Activated CD8-positive, alpha-beta T cell treated with anti-CD3 and anti-CD28 coated beads for 36 hours (primary cell): ENCODE measurements around the gene SPTB. TPM values are rescaled to one million over a fixed set of nuclear protein-coding genes. Genes with fewer than 3 reads are reported as not detected.

Source experiments
- ATAC-seq: fragments of 200-7000 bp; cut with Tn5 transposase; one replicate; pipeline ENCODE4 v1.10.0; 2021; ENCODE audit warnings: mild to moderate bottlenecking, moderate library complexity
- CTCF ChIA-PET: fragments of 350-600 bp; sonication (Branson Sonifier 250); formaldehyde crosslinking; loops from one replicate; lab custom pipeline; 2021; ENCODE audit warnings: antibody characterized with exemption; lab: Charles Lee
- POLR2A ChIA-PET: fragments of 350-600 bp; sonication (Branson Sonifier 250); formaldehyde crosslinking; loops from one replicate; lab custom pipeline; 2021; ENCODE audit warnings: antibody characterized with exemption; lab: Charles Lee
- DNase-seq: peaks from one replicate; pipeline ENCODE4 v3.0.0-alpha.2; 2020
- H3K27ac Mint-ChIP-seq: one replicate; pipeline ENCODE4 v1.8.0; 2021; ENCODE audit warnings: mild to moderate bottlenecking, mixed read lengths
- H3K27me3 Mint-ChIP-seq: one replicate; pipeline ENCODE4 v1.8.0; 2021; ENCODE audit warnings: mixed read lengths
- H3K36me3 Mint-ChIP-seq: one replicate; pipeline ENCODE4 v1.8.0; 2021; ENCODE audit warnings: low read depth, mixed read lengths
- H3K4me1 Mint-ChIP-seq: one replicate; pipeline ENCODE4 v1.8.0; 2021; ENCODE audit warnings: low read depth, mixed read lengths
- H3K4me3 Mint-ChIP-seq: one replicate; pipeline ENCODE4 v1.8.0; 2021; ENCODE audit warnings: mild to moderate bottlenecking, moderate library complexity, mixed read lengths
- H3K9me3 Mint-ChIP-seq: one replicate; pipeline ENCODE4 v1.8.0; 2021; ENCODE audit warnings: mixed read lengths
- CTCF ChIP-seq: fragments of 200-600 bp; IDR thresholded peaks from one replicate; pipeline ENCODE4 v1.8.0; 2022; ENCODE audit warnings: antibody characterized with exemption, mild to moderate bottlenecking
- intact Hi-C: fragments of 100-400 bp; cut with micrococcal nuclease; formaldehyde crosslinking; loops from one replicate; pipeline ENCODE4 v1.10.0; 2022
- total RNA-seq, 2 experiments: library from RNA; stranded (reverse); gene quantifications; one replicate each; pipeline ENCODE4 v1.2.3, GENCODE V29; 2021

SPTB gene
- total RNA-seq, 2 experiments from 2014 or later, result 0.07 to 0.27 TPM

- CTCF ChIA-PET, result no interaction called here
- intact Hi-C loops, result no loop called here
- Mint-ChIP-seq H3K27ac (no peak overlapping the region), H3K9me3 (no peaks in the 10 kb centered on the region), H3K36me3 (no peaks in the 10 kb centered on the region), H3K4me1 (peaks cover 8% of the 10 kb centered on the region), H3K4me3 (no peak overlapping the region), H3K27me3 (peaks cover 19% of the 10 kb centered on the region)
- no peak for DNase-seq
- TF ChIP-seq CTCF, result no peak
- POLR2A ChIA-PET, result no interaction called here
- ATAC-seq, result no peak
Observed at GRCh38 chr14:64850369-64851137, 29.2 kb downstream of the SPTB start.

- intact Hi-C loops, result no loop called here
- H3K4me3 Mint-ChIP-seq, result no peak overlapping the region
- CTCF ChIA-PET, result no interaction called here
- no peak for TF ChIP-seq CTCF
- ATAC-seq (no peak), DNase-seq (no peak)
- H3K27me3 Mint-ChIP-seq, result peaks cover 19% of the 10 kb centered on the region
- POLR2A ChIA-PET, result no interaction called here
- H3K36me3 Mint-ChIP-seq, result no peaks in the 10 kb centered on the region
- no peaks in the 10 kb centered on the region for H3K9me3 Mint-ChIP-seq
- H3K27ac Mint-ChIP-seq, result no peak overlapping the region
- peaks cover 8% of the 10 kb centered on the region for H3K4me1 Mint-ChIP-seq
Observed at GRCh38 chr14:64849940-64850339, 29.8 kb downstream of the SPTB start.

GRCh38 chr14:64848239-64848638 lies 31.5 kb downstream of the SPTB start:
- DNase-seq (no peak), ATAC-seq (no peak)
- intact Hi-C loops, result no loop called here
- TF ChIP-seq CTCF, result no peak
- CTCF ChIA-PET, result interaction anchor here (1.0 to 3.0 kb wide), 5 partner anchors 13 to 87 kb away, joined by 3 to 14 read pairs (median 3); no protein-coding TSS in a partner anchor
- Mint-ChIP-seq H3K9me3 (no peaks in the 10 kb centered on the region), H3K27me3 (peaks cover 26% of the 10 kb centered on the region), H3K4me1 (peaks cover 8% of the 10 kb centered on the region), H3K27ac (no peak overlapping the region), H3K36me3 (no peaks in the 10 kb centered on the region), H3K4me3 (no peak overlapping the region)
- POLR2A ChIA-PET, result no interaction called here

GRCh38 chr14:64846319-64846718 lies 33.4 kb downstream of the SPTB start:
- Mint-ChIP-seq H3K27me3 (peaks cover 25% of the 10 kb centered on the region), H3K9me3 (no peaks in the 10 kb centered on the region), H3K4me3 (no peak overlapping the region), H3K27ac (no peak overlapping the region), H3K4me1 (peaks cover 8% of the 10 kb centered on the region), H3K36me3 (no peaks in the 10 kb centered on the region)
- no peak for DNase-seq
- TF ChIP-seq CTCF, result no peak
- intact Hi-C loops, result no loop called here
- POLR2A ChIA-PET, result no interaction called here
- no peak for ATAC-seq
- CTCF ChIA-PET, result interaction anchor here (1.1 to 3.0 kb wide), 4 partner anchors 23 to 65 kb away, joined by 4 to 14 read pairs (median 6); no protein-coding TSS in a partner anchor

- H3K36me3 Mint-ChIP-seq, result no peaks in the 10 kb centered on the region
- ATAC-seq (no peak), DNase-seq (no peak)
- H3K27ac Mint-ChIP-seq, result no peak overlapping the region
- peaks cover 28% of the 10 kb centered on the region for H3K27me3 Mint-ChIP-seq
- ChIA-PET CTCF (interaction anchor here (1.7 kb wide), 1 partner anchor 46 kb away, joined by 6 read pairs; no protein-coding TSS in a partner anchor), POLR2A (no interaction called here)
- no peak for TF ChIP-seq CTCF
- H3K4me1 Mint-ChIP-seq, result peaks cover 8% of the 10 kb centered on the region
- H3K4me3 Mint-ChIP-seq, result no peak overlapping the region
- H3K9me3 Mint-ChIP-seq, result no peaks in the 10 kb centered on the region
- intact Hi-C loops, result no loop called here
Observed at GRCh38 chr14:64845878-64846277, 33.8 kb downstream of the SPTB start.
